ENCODE data around the gene SAMD7. TPM values are rescaled to one million over a fixed set of nuclear protein-coding genes. Genes with fewer than 3 reads are reported as not detected.

The SAMD7 gene
- total and polyA plus RNA-seq, 9 of the 15 experiments (the other 6 are each of a cell fraction or from before 2014, with no cell fraction given): not detected

- TF ChIP-seq HMGXB4 (CRISPR knock-in tag; IDR thresholded peaks at IDR 0.05): no peak
- peak; percentile 48; the same call in 1 of the 2 replicates for TF ChIP-seq TCF3 (CRISPR knock-in tag; IDR thresholded peaks at IDR 0.05)
- TF ChIP-seq XRCC3 (IDR thresholded peaks at IDR 0.05): no peak
- TF ChIP-seq CTBP1 (IDR thresholded peaks at IDR 0.05; ENCODE audit: borderline replicate concordance): no peak
- no peak for TF ChIP-seq ZNF707 (CRISPR knock-in tag; conservative IDR thresholded peaks at IDR 0.05)
- peak; percentile 90 for TF ChIP-seq MAFF (IDR thresholded peaks at IDR 0.05; ENCODE audit: low read length)
- no peak for TF ChIP-seq BRD4 (IDR thresholded peaks at IDR 0.05)
- peak; percentile 34 for TF ChIP-seq FOSL1 (tag; conservative IDR thresholded peaks at IDR 0.05)
- no peak for TF ChIP-seq ZBTB9 (CRISPR knock-in tag; IDR thresholded peaks at IDR 0.05)
- TF ChIP-seq NFE2 (IDR thresholded peaks at IDR 0.05; ENCODE audit: low read depth): peak; percentile 97
- no peak for TF ChIP-seq GABPB2 (CRISPR knock-in tag; conservative IDR thresholded peaks at IDR 0.05)
- peak; percentile 19 to 48; a peak in 2 of 4 replicates for TF ChIP-seq RAD21 (CRISPR knock-in tag; conservative IDR thresholded peaks at IDR 0.05 in 1 of 2, IDR thresholded peaks at IDR 0.05 in 1 of 2)
- no peak for TF ChIP-seq ESRRB (CRISPR knock-in tag; IDR thresholded peaks at IDR 0.05; ENCODE audit: borderline replicate concordance)
- peak; percentile 86 for TF ChIP-seq MAFK (IDR thresholded peaks at IDR 0.05; ENCODE audit: low read length)
- no peak for TF ChIP-seq BRD9 (IDR thresholded peaks at IDR 0.05; ENCODE audit: low read depth, partially characterized antibody)
- TF ChIP-seq E2F1 (CRISPR knock-in tag; IDR thresholded peaks at IDR 0.05): no peak
Observed at GRCh38 chr3:169929830-169930519, 18.6 kb downstream of the SAMD7 start (continued).

Data from K562 (cell line).